Heart right ventricle (tissue), 16 donors: ENCODE measurements around the gene KIAA1614. TPM values are rescaled to one million over a fixed set of nuclear protein-coding genes. Genes with fewer than 3 reads are reported as not detected.

ENCODE experiments used
- ATAC-seq, 8 donors: fragments of 200-7000 bp; cut with Tn5 transposase; one replicate each; pipeline ENCODE4 v1.9.1; 2020; ENCODE audit warnings: mild to moderate bottlenecking in 8 of 8, moderate library complexity in 8 of 8, moderate number of reproducible peaks in 1 of 8
- DNase-seq, 2 donors: peaks; one replicate each; pipeline ENCODE4 v3.0.0-alpha.2; 2020
- H3K27ac ChIP-seq, 10 donors: fragments of 200-600 bp; sonication (generic) in 2 of 10; one replicate each; pipeline versions ENCODE4 v1.5.0 to v1.8.0; 2020 to 2022; ENCODE audit warnings: mild to moderate bottlenecking in 3 of 10
- H3K27me3 ChIP-seq, 7 donors: fragments of 200-600 bp; one replicate each; pipeline ENCODE4 v1.8.0; 2021 to 2022; ENCODE audit warnings: mild to moderate bottlenecking in 2 of 7
- H3K36me3 ChIP-seq, 9 donors: fragments of 200-600 bp; sonication (generic) in 1 of 9; one replicate each; pipeline versions ENCODE4 v1.5.0 to v1.8.0; 2020 to 2022; ENCODE audit warnings: mild to moderate bottlenecking in 2 of 9
- H3K4me1 ChIP-seq, 9 donors: fragments of 200-600 bp; sonication (generic) in 1 of 9; one replicate each; pipeline versions ENCODE4 v1.5.0 to v1.8.0; 2020 to 2022; ENCODE audit warnings: mild to moderate bottlenecking in 4 of 9
- H3K4me3 ChIP-seq, 10 donors: fragments of 200-600 bp; sonication (generic) in 2 of 10; one replicate each; pipeline versions ENCODE4 v1.5.0 to v1.8.0; 2020 to 2022; ENCODE audit warnings: mild to moderate bottlenecking in 7 of 10, moderate library complexity in 2 of 10
- H3K9me3 ChIP-seq, 11 donors: fragments of 200-600 bp in 10 of 11; sonication (generic) in 2 of 11; one replicate each; pipeline versions ENCODE4 v1.5.0 to v1.8.0; 2013 to 2022; ENCODE audit warnings: mild to moderate bottlenecking in 2 of 11, control low read depth in 1 of 11, moderate library complexity in 1 of 11
- CTCF ChIP-seq, 9 donors: fragments of 200-600 bp; sonication (generic) in 2 of 9; IDR thresholded peaks; one replicate each; pipeline versions ENCODE4 v1.5.0 to v1.8.0; 2021 to 2022; ENCODE audit warnings: antibody characterized with exemption in 9 of 9, mild to moderate bottlenecking in 5 of 9, moderate library complexity in 1 of 9
- whole genome bisulfite sequencing, 2 donors: extraction: QIAGEN DNeasy Blood & Tissue Kit; methylation state at CpG; one replicate each; pipeline ENCODE4 v1.1.7; 2013; ENCODE audit warnings: inconsistent platforms in 1 of 2; 5-methylcytosine and 5-hydroxymethylcytosine counted together
- intact Hi-C, 10 donors: fragments of 100-400 bp; cut with DNase I; formaldehyde crosslinking; loops; one replicate each; pipeline versions ENCODE4 v1.11.1 to v1.14.2; 2022
- polyA plus RNA-seq, 2 donors: library from polyadenylated mRNA; stranded (reverse); fragments of 200-250 nt; gene quantifications; one replicate each; pipeline ENCODE4 v1.2.3, GENCODE V29; 2013
- total RNA-seq, 10 donors: library from RNA; stranded (reverse); fragmentation: NEBNext Ultra II Directional in 3 of 10; extraction: Animal tissue kit (Norgen Biotek cat#: 25700) in 3 of 10; gene quantifications; one replicate each; pipeline versions ENCODE4 v1.2.1 to v1.2.4, GENCODE V29; 2021 to 2023
- donor health status: Arrhythmogenic right ventricular cardiomyopathy.
- donor health status: ischemic (EF 13 %, LVEDD 7.1; RV severe dilation, severe dysfunction).
- donor health status: healthy with polysubstance abuse.
- donor health status: DM: no; HTN: yes; CAD: no.
- donor health status: DM: no; HTN: no; CAD: no.
- donor health status: ischemic (EF 25% LVEDD 6.9; RV normal size, moderate dysfunction).
- donor health status: ischemic (EF 25% LVEDD 5.7; RV mildly dilated, moderate dysfunction).
- donor health status: healthy.
- donor health status: DM: yes; HTN: yes; CAD: no.
- donor health status: Ischemic cardiomyopathy.
- donor health status: ischemic (EF 35%, LVEDD 5.7; RV mildly dilated, moderate dysfunction).
- donor health status: nonischemic (EF 11% LVEDD 7.7; RV severe dilation, severe dysfunction).
- donor health status: DM: yes; HTN: yes; CAD: no.
- donor health status: PGD.
- donor health status: ischemic (EF 29% LVEDD 5.4; RV normal size, mild dysfunction).
- donor health status: nonischemic (EF 23%, LVEDD 6.1; RV moderate dilation, normal function).

Gene KIAA1614
- total and polyA plus RNA-seq, 12 donors, result 4.7 to 13.6 (median 6.4) TPM

GRCh38 chr1:180902541-180902940, 10.2 kb upstream of the KIAA1614 start:
- ATAC-seq, result no peak

GRCh38 chr1:180905927-180906326, 6.8 kb upstream of the KIAA1614 start:
- H3K36me3 ChIP-seq, result no peaks in the 10 kb centered on the region
- WGBS, 2 donors, result 91 to 92% methylated on average over 8 of the region's 8 CpGs
- no peak for TF ChIP-seq CTCF (IDR thresholded peaks at IDR 0.05)
- H3K4me3 ChIP-seq, result no peak overlapping the region
- H3K9me3 ChIP-seq, result no peaks in the 10 kb centered on the region
- peaks cover 0 to 4% (median 0%) of the 10 kb centered on the region in 9 donors for H3K4me1 ChIP-seq
- no peak for DNase-seq
- peaks cover 0 to 7% (median 0%) of the 10 kb centered on the region in 7 donors for H3K27me3 ChIP-seq
- H3K27ac ChIP-seq, result no peak overlapping the region
- intact Hi-C loops, result no loop called here
- no peak for ATAC-seq

More at GRCh38 chr1:180902541-180902940, 10.2 kb upstream of the KIAA1614 start:
- H3K9me3 ChIP-seq, result no peaks in the 10 kb centered on the region
- TF ChIP-seq CTCF (IDR thresholded peaks at IDR 0.05), result no peak
- no peak overlapping the region for H3K27ac ChIP-seq
- no peaks in the 10 kb centered on the region for H3K27me3 ChIP-seq
- WGBS, 2 donors, result 43 to 60% methylated on average over 3 of the region's 3 CpGs
- H3K4me1 ChIP-seq, result peaks cover 0 to 14% (median 0%) of the 10 kb centered on the region in 9 donors
- intact Hi-C loops, result no loop called here
- H3K4me3 ChIP-seq, result no peak overlapping the region
- DNase-seq, result peak in 1 of 2 donors; percentile 2
- no peaks in the 10 kb centered on the region for H3K36me3 ChIP-seq

- H3K36me3 ChIP-seq, result no peaks in the 10 kb centered on the region
- no peak for TF ChIP-seq CTCF (IDR thresholded peaks at IDR 0.05)
- H3K27me3 ChIP-seq, result peaks cover 0 to 13% (median 0%) of the 10 kb centered on the region in 7 donors
- 93 to 98% methylated on average over 9 of the region's 9 CpGs for WGBS, 2 donors
- ATAC-seq (no peak), DNase-seq (no peak)
- H3K27ac ChIP-seq, result no peak overlapping the region
- H3K4me1 ChIP-seq, result peaks cover 0 to 10% (median 4%) of the 10 kb centered on the region in 9 donors
- H3K9me3 ChIP-seq, result no peaks in the 10 kb centered on the region
- intact Hi-C loops, result no loop called here
- H3K4me3 ChIP-seq, result no peak overlapping the region
These were observed 6.2 kb upstream of the KIAA1614 start for GRCh38 chr1:180906511-180906910.

GRCh38 chr1:180907313-180908055, 5.2 kb upstream of the KIAA1614 start:
- Histone ChIP-seq H3K4me1 (peaks cover 0 to 18% (median 11%) of the 10 kb centered on the region in 9 donors), H3K9me3 (no peaks in the 10 kb centered on the region), H3K27ac (no peak overlapping the region), H3K27me3 (peaks cover 0 to 23% (median 0%) of the 10 kb centered on the region in 7 donors), H3K4me3 (no peak overlapping the region), H3K36me3 (no peaks in the 10 kb centered on the region)
- DNase-seq (no peak), ATAC-seq (no peak)
- 84 to 87% methylated on average over 10 of the region's 10 CpGs for WGBS, 2 donors
- intact Hi-C loops, result no loop called here
- no peak for TF ChIP-seq CTCF (IDR thresholded peaks at IDR 0.05)
